NCI-H2227 treated with DMSO at 0.1 percent for 48 hours (cell line): Measurements from ENCODE around the gene TXNRD1.

Experiments used
- DNase-seq: peaks from one replicate; lab custom pipeline; 2025; lab: John Stamatoyannopoulos, UW

Gene TXNRD1

DNA sequence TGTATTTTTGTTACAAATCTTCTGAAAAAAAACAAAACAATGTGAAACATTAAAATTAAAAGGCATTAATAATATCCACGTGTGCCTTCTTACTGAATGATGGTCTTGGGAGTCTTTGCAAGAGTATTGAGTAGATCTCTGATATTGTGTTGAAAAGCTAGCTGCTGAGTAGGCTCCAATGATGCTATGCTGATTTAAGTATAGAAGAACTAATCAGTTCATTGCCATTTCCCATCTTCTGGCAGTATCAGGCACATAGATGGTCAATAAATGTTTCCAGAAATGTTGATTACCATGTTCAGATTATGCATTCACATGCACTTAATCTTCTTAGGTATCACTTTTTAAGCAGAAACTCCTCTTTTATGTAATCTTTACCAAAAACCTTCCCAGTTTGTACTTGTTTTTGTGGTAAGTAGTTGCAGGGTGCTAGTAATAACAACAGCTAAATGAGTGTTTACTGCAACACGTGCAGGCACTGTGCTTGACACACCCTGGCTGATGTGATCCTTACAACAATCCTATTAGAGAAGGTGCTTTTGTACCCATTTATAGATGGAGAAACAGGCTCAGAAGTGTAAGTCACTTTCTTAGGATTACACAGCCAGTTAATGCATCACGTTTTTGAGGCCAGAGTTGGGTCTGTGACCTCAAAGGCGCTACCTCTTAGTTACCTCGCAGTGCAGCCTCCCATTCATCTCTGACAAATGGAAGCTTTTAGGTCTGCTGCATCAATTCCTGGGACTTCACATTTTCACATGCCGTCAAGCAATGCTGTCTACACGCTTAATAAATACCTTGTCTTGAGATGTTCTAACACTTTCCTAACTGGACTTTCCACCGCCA is 134.9 kb downstream of the TXNRD1 start:
- no peak for DNase-seq

DNA sequence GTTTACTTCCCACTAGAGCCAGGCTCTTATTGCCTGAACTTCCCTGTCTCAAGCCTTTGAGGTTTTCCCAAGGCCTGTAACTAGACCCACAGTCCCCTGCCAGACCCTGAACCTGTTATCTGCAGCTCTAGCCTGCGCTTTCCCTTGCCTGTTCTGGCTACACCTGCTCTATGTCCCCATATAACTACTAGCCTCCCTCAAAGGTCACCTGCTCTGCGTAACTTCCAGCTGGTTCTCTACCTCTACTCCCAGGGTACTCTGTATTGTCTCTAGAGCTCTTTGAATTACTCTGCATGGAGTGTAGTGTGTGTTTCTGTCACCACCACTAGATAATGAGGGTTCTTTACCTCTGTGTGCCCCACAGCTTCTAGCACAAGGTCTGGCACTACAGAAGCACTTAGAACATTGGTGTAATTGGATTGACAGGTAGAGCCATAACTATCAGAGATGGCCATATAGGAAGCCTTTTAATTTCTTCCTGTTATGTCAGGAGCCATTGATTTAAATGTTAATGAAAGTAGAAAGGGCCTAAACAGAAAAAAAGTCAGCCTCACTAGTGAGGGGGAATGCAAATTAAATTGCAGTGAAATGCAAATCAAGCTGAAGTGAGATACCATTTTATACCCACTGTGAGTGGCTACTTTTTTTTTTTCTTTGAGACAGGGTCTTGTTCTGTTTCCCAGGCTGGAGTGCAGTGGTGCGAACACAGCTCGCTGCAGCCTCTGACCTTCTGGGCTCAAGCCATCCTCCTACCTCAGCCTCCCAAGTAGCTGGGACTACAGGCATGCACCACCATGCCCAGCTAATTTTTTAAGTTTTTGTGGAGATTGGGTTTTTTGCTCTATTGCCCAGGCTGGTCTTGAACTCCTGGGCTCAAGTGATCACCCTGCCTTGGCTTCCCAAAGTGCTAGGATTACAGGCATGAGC is 135.7 kb downstream of the TXNRD1 start:
- no peak for DNase-seq

DNA sequence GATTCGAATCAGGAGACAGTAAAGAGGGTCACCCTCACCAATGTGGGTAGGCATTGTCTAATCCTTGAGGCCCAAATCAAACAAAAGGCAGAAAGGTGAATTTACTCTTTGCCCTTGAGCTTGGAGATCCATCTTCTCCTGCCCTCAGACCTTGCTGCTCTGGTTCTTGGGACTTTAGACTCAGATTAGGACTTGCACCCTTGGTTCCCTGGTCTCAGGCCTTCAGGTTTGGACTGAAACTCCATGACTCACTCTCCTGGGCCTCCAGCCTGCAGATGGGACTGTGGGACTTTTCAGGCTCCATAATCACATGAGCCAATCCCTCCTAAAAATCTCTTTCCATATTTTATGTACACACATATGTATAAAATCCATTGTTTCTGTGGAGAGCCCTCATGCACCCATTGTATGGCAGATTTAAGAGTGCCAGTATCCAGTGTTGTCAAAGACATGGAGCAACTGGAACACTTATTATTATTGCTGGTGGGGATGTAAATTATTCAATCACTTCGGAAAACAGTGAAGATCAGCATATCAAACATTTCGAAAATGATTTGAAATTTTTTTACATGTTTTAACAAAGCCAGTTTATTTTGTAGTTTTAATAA is 136.6 kb downstream of the TXNRD1 start:
- no peak for DNase-seq

GRCh38 chr12:104353012-104353981 is 137.7 kb downstream of the TXNRD1 start:
- DNase-seq: no peak

GRCh38 chr12:104354167-104354867 is 138.7 kb downstream of the TXNRD1 start:
- DNase-seq: no peak

GRCh38 chr12:104354868-104355570 is 139.4 kb downstream of the TXNRD1 start:
- no peak for DNase-seq

GRCh38 chr12:104355630-104356029 is 140.1 kb downstream of the TXNRD1 start:
- DNase-seq: no peak

DNA sequence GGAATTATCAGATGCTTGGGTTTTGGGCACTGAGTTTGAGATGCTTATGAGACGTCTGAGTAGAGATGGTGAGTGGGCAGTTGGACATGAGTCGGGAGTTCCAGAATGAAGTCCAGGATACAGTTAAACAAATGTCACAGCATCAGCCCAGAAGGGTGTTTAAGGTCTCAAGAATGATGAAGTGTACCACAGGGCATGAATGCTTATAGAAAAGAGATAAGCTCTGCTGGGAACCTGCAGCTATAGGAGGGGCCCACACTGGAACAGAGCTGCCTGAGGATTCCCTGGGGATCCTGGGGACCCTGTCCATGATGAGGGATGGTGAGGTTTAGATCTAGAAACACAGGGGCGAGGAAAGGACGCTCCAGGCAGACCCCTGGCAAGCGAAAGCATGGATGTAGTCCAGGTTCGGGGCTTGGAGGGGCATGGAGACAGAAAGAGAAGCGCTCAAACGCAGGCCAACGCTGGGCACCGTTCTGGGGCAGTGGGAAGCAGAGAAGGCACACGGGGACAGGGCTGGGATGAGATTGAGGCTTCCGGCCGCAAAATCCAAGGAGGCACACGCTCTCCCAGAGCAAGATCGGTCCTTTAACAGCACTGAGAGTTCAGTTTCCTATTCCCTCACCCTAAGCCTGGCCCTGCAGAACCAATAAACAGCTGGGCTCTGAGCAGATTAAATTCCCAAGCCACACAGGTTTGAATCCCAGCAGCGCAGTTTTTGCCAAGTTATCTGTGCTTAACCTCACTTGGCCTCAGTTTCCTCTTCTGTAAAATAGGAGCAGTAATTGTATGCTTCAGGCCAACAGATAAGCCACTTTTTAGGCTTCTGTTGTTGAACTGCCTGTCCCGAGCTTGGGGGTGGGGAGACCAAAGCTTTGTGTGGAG is 140.9 kb downstream of the TXNRD1 start:
- no peak for DNase-seq

DNA sequence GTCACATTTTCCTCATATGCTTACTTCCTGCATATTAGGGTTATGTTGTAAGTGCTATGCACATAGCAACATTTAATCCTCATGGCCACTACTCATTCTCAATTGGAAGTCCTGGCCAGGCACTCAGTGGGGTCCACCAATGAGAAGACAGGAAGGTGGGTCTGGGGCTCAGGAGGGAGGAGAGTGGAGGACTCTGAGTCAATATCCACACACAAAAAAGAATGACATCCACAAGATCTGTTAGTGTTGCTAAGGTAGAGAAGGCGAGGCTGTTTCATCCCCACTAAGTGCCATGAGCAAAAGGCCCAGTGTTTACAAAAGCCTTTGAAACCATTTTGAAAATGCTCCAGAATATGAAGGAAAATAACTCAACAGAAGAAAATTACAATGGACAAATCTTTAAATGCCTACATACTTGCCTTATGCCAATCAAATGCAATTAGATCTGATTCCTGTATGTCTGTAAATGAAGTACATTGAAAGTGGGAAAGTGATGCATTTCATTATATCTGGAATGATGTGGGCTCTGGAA is 141.9 kb downstream of the TXNRD1 start:
- DNase-seq: no peak

DNA sequence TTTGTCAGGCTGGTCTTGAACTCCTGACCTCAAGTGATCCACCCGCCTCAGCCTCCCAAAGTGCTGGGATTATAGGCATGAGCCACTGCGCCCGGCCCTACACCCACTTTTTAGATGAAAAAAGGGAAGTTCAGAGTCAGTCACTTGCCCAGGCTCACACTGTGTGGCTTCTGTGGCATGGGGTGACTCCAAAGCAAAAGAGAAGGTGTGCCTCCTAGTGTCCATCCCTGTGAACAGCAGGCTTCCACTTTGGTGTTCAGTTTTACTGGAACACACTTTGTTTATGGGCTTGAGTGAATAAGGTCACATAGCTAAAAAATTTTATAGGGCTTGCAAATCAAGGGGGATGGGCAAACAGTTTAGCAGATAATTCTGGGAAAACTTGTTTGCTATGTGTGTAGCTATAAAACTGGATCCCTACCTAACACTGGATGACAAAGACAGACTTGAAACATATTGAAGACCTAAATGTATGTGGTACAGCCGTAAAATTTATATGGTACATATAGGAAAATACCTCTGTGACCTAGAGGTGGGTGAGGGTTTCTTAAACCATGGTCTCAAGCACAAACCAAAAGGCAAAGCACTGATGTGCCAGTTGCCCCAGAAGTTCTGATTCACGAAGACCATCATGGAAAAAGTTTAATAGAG is 142.9 kb downstream of the TXNRD1 start:
- DNase-seq: no peak

GRCh38 chr12:104359216-104359615 is 143.6 kb downstream of the TXNRD1 start:
- no peak for DNase-seq

DNA sequence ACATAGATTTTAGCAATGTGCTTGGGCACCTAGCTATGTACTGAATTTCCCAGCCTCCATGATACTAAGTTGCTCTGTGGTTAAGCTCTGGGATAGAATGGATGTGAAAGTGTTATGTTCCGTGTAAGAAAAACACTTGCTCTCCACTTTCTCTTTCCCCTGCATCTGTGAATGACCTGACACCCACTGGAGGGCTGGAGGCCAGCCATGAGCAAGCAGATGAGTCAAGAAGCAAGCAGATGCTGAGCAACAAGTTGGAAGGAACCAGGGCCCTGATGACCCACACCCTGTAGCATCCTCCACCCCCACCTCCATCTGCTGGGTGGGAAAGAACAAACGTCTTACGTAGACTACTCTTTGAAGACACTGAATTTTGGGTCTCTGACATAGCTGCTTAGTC is 144.6 kb downstream of the TXNRD1 start:
- no peak for DNase-seq

GRCh38 chr12:104360983-104361707 is 145.6 kb downstream of the TXNRD1 start:
- no peak for DNase-seq

GRCh38 chr12:104365921-104366410 is 150.4 kb downstream of the TXNRD1 start:
- DNase-seq: no peak

GRCh38 chr12:104369708-104370107 is 154.1 kb downstream of the TXNRD1 start:
- DNase-seq: no peak

- DNase-seq: no peak
Observed at GRCh38 chr12:104371043-104371870, 155.7 kb downstream of the TXNRD1 start.
